GM06990 (cell line): ENCODE results near the gene RERE.

Source experiments
- DNase-seq: peaks from one replicate; pipeline ENCODE4 v3.0.0-alpha.2; 2011; ENCODE audit not compliant: insufficient read length; ENCODE audit errors: extremely low read depth
- H3K27me3 ChIP-seq: replicated peaks from 2 replicates; pipeline ENCODE4 v1.6.0; 2011; ENCODE audit warnings: low read length; ENCODE audit not compliant: control insufficient read depth, insufficient read depth
- H3K36me3 ChIP-seq: 2 replicates; pipeline ENCODE4 v1.5.1; 2011; ENCODE audit warnings: low read length; ENCODE audit not compliant: control insufficient read depth, insufficient read depth
- H3K4me3 ChIP-seq: replicated peaks from 2 replicates; pipeline ENCODE4 v1.5.1; 2011; ENCODE audit warnings: low read depth, mild to moderate bottlenecking, control low read depth, low read length
- TF ChIP-seq, protein P1 (sequence below): IDR thresholded peaks from 2 replicates; pipeline ENCODE4 v1.5.1; 2011; ENCODE audit warnings: low read length, control low read depth, mild to moderate bottlenecking, inconsistent platforms; ENCODE audit not compliant: insufficient read depth, poor library complexity, severe bottlenecking

The RERE gene

DNA sequence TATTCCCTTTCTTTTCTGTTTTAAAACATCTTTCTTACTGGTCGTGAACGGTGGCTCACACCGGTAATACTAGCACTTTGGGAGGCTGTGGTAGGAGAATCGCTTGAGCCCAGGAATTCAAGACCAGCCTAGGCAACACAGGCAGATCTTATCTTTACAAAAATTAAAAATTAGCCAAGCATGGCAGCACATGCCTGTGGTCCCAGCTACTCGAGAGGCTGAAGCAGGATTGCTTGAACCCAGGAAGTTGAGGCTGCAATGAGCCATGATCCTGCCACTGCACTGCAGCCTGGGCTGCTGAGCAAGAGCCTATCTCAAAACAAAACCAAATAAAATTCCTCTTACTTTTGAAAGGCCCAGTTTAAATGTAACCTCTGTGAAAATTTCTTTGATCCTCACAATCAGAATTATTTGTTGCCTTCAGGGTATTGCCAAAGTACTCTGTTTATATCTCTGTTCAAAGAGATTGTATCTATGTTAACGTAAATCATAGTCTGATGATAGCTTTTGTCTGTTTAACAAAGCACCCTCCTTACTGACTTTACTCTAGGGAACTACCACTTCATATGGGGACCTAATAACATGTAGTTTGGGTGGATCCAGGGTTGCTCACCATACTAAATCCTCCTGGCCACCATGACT, 71.6 kb downstream of the RERE start:
- DNase-seq, result no peak
- H3K27me3 ChIP-seq, result no peaks in the 10 kb centered on the region
- TF ChIP-seq, protein P1, sequence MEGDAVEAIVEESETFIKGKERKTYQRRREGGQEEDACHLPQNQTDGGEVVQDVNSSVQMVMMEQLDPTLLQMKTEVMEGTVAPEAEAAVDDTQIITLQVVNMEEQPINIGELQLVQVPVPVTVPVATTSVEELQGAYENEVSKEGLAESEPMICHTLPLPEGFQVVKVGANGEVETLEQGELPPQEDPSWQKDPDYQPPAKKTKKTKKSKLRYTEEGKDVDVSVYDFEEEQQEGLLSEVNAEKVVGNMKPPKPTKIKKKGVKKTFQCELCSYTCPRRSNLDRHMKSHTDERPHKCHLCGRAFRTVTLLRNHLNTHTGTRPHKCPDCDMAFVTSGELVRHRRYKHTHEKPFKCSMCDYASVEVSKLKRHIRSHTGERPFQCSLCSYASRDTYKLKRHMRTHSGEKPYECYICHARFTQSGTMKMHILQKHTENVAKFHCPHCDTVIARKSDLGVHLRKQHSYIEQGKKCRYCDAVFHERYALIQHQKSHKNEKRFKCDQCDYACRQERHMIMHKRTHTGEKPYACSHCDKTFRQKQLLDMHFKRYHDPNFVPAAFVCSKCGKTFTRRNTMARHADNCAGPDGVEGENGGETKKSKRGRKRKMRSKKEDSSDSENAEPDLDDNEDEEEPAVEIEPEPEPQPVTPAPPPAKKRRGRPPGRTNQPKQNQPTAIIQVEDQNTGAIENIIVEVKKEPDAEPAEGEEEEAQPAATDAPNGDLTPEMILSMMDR, result no peak

DNA sequence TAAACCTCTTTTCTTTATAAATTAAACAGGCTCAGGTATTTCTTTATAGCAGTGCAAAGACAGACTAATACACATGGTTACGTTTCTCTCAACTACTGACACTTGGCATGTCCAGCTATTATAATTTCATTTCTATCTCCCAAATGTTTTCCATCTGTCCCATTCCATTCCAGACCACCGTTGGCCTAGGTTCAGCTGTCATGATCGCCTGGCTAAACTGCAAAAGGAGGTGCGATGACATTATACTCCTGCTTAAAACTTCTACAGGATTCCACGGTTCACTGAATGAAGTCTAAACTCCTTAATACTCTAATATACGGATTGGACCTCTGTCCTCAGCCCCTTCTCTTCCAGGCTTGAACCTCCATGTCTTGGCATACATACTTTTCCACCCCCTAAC, 72.1 kb downstream of the RERE start:
- H3K4me3 ChIP-seq, result no peak overlapping the region
- TF ChIP-seq, protein P1, result no peak
- no peak for DNase-seq
- no peaks in the 10 kb centered on the region for H3K36me3 ChIP-seq
- H3K27me3 ChIP-seq, result no peaks in the 10 kb centered on the region

More for the DNA sequence above, 71.6 kb downstream of the RERE start:
- H3K4me3 ChIP-seq, result no peak overlapping the region
- H3K36me3 ChIP-seq, result no peaks in the 10 kb centered on the region

DNA sequence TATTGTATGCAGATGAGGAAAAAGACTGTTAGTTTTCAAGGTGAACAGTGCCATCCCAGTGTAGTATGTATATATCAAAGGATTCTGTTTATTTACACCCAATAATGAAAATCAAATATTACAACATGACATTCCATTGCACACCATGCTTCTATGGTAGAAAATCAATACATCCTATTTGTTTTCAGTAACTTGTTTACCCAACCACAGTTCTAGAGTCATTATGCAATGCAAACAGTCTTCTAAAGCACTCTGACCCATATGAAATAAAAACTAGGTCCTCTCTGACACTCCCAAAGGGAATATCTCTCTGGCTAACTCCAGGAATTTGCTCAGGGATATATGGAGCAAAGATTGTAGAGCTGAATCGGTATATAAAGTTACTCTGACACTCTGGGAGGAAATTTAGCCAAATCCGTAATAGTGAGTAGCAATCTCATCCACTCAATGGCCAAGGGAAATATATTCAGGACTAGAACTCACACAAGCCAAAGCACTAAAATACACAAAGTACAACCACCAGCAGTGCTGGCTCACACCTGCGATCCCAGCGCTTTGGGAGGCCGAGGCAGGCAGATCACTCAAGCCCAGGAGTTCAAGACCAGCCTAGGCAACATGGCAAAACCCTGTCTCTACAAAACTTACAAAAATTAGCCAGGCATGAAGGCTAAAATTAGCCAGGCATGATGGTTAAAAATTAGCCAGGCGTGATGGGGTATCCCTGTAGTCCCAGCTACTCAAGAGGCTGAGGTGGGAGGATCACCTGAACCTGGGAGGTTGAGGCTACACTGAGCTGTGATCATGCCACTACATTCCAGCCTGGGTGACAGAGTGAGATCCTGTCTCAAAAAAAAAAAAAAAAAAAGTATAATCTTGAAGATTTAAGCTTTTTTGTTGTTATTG, 75.2 kb downstream of the RERE start:
- no peak for DNase-seq
- TF ChIP-seq, protein P1, result no peak
- Histone ChIP-seq H3K4me3 (no peak overlapping the region), H3K36me3 (no peaks in the 10 kb centered on the region), H3K27me3 (no peaks in the 10 kb centered on the region)

DNA sequence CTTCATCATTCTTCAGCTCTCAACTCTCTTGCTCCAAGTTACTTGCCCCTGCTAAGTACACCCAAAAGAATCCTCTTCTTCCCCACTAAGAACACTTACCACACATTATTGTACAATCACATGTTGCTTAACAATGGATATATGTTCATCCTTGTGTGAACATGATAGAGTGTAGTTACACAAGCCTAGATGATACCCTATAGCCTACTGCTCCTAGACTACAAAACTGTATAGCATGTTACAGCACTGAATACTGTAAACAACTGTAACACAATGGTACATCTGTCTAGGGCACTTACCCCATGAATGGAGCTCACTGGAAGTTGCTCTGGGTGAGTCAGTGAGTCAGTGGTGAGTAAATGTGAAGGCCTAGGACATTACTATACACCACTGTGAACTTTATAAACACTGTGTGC, 77.4 kb downstream of the RERE start:
- H3K27me3 ChIP-seq, result no peaks in the 10 kb centered on the region
- H3K36me3 ChIP-seq, result no peaks in the 10 kb centered on the region
- TF ChIP-seq, protein P1, result no peak
- no peak overlapping the region for H3K4me3 ChIP-seq
- DNase-seq, result no peak

DNA sequence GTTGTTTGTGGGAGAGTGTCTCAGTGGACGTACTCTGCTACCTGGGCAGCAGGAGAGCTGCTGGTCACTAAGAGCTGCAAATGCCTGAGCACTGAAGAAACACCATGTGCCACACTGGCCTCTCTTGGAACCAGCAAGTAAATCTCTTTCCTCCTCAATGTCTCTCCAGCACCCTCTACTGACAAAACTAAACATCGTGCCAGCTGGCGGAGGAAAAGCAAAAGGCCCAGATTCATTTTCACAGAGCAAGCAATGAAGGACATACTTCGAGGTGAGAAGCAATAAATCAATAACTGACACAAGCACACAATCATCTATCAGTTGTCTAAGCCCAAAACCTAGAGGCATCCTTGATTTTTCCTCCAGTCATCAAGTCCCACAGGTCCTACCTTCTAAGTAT, 78.1 kb downstream of the RERE start:
- Histone ChIP-seq H3K27me3 (no peaks in the 10 kb centered on the region), H3K36me3 (no peaks in the 10 kb centered on the region), H3K4me3 (no peak overlapping the region)
- no peak for DNase-seq
- TF ChIP-seq, protein P1, result no peak
